ENCODE data around the gene WASF1.

Gene WASF1

DNA sequence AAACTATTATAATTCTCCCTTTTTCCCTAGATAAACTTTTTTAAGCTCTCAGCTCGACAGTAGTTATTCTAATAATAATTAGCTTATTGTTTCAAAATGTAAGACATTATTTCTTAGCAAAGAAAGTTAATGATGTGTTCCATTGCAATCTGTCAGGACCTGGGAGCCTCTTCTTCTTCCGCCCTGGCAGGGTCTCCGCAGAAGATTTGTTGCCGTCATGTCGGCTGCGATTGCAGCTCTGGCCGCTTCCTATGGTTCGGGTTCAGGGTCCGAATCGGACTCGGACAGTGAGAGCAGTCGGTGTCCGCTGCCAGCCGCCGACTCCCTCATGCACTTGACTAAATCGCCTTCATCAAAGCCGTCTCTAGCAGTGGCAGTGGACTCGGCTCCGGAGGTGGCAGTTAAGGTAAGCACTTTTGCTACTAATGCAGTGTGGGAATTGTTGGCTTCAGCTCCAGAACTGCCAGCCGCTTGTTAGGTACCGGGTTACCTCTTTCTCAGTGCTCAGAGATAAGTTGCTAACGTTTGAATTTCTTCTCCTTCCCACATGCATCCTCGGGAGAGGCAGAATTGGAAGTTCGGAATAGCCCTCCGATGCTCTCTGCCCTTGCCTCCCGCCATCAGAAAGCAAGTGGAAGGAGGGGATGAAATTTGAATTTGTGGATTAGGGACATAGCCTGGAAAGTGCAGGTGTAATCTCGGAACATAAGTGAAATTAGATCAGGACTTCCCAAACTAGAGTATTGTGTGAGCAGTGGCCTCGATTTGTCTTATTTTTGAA is 948 bp upstream of the WASF1 start, which contains the start of gene CDC40:
Gene CDC40 (plus strand): TSS at position 200 of the 781 bp plus-strand sequence. CDS start 18 bp downstream, at position 218.
- Histone ChIP-seq H3F3A (ENCODE audit: control insufficient read depth, insufficient read depth) (no peaks in the 10 kb centered on the region), H3K27ac (ENCODE audit: low read depth, low read length) (peak within 1 kb of the TSS; percentile 81), H3K27me3 (ENCODE audit: control insufficient read depth, low read length) (no peaks in the 10 kb centered on the region), H3K4me1 (ENCODE audit: control insufficient read depth, low read length) (peaks cover 48% of the 10 kb centered on the region), H3K4me2 (ENCODE audit: low read length) (peak within 1 kb of the TSS; percentile 94), H3K4me3 (ENCODE audit: low read length) (peak within 1 kb of the TSS; percentile 94), H3K9me2 (replicated peaks; ENCODE audit: control insufficient read depth, low read length) (no peaks in the 10 kb centered on the region), H3K9me3 (ENCODE audit: control insufficient read depth, insufficient read depth, low read length) (no peaks in the 10 kb centered on the region), H3K79me2 (ENCODE audit: control insufficient read depth, low read length) (peaks cover 92% of the 10 kb centered on the region), H4K20me1 (ENCODE audit: control insufficient read depth, insufficient read depth, low read depth, low read length) (peaks cover 37% of the 10 kb centered on the region), H3K36me3 (ENCODE audit: control insufficient read depth, low read length) (peaks cover 54% of the 10 kb centered on the region)
- TF ChIP-seq EZH2phosphoT487 (IDR thresholded peaks at IDR 0.05; ENCODE audit: borderline replicate concordance, low read length): no peak
- TF ChIP-seq, protein P1, sequence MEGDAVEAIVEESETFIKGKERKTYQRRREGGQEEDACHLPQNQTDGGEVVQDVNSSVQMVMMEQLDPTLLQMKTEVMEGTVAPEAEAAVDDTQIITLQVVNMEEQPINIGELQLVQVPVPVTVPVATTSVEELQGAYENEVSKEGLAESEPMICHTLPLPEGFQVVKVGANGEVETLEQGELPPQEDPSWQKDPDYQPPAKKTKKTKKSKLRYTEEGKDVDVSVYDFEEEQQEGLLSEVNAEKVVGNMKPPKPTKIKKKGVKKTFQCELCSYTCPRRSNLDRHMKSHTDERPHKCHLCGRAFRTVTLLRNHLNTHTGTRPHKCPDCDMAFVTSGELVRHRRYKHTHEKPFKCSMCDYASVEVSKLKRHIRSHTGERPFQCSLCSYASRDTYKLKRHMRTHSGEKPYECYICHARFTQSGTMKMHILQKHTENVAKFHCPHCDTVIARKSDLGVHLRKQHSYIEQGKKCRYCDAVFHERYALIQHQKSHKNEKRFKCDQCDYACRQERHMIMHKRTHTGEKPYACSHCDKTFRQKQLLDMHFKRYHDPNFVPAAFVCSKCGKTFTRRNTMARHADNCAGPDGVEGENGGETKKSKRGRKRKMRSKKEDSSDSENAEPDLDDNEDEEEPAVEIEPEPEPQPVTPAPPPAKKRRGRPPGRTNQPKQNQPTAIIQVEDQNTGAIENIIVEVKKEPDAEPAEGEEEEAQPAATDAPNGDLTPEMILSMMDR (IDR thresholded peaks at IDR 0.05; ENCODE audit: low read depth, low read length, poor library complexity, severe bottlenecking): no peak

DNA sequence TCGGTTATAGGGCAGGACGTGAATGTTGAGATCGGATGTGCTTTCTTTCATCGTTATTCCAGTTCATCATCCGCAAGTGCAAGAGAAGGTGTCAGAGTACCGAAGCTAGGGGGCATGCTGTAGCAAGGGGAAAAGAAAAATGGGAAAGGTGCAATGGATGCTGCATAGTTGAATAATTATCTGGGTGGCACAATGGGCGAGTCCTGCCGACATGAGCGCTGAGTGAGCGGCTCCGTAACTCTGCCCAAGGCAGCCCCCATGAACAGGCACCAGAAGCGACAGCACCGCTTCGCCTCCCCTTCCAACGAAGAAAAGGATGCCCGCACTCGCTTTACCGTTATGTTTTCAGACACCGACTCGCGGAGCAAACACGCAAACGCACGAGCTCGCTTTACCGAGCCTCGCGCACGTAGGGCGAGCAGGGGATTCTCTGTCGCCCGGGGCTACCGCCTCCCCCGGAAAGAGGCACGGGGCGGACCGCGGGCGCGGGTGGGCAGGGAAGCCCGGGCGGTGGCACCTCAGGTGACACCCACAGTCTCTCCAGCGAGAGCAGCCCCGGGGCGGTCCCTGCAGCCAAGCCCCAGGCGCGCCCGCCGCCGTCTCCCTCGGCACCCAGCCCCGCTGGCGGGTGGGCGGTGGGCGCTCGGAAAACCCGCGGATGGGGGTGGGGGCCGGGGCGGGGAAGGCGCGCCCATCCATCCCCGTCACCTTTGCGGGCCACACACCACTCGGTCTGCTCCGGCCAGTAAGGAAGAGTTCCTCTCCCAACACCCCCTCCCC is 654 bp downstream of the WASF1 start:
- peaks cover 92% of the 10 kb centered on the region for H3K79me2 ChIP-seq (ENCODE audit: control insufficient read depth, low read length)
- no peaks in the 10 kb centered on the region for H3K27me3 ChIP-seq (ENCODE audit: control insufficient read depth, low read length)
- H3F3A ChIP-seq (ENCODE audit: control insufficient read depth, insufficient read depth): no peaks in the 10 kb centered on the region
- no peaks in the 10 kb centered on the region for H3K9me2 ChIP-seq (replicated peaks; ENCODE audit: control insufficient read depth, low read length)
- H3K4me3 ChIP-seq (ENCODE audit: low read length): peak overlapping the region; percentile 94
- H3K4me1 ChIP-seq (ENCODE audit: control insufficient read depth, low read length): peaks cover 44% of the 10 kb centered on the region
- H3K4me2 ChIP-seq (ENCODE audit: low read length): peak overlapping the region; percentile 94
- H4K20me1 ChIP-seq (ENCODE audit: control insufficient read depth, insufficient read depth, low read depth, low read length): peaks cover 39% of the 10 kb centered on the region
- no peak for TF ChIP-seq EZH2phosphoT487 (IDR thresholded peaks at IDR 0.05; ENCODE audit: borderline replicate concordance, low read length)
- TF ChIP-seq, protein P1 (IDR thresholded peaks at IDR 0.05; ENCODE audit: low read depth, low read length, poor library complexity, severe bottlenecking): peak; percentile 64
- H3K36me3 ChIP-seq (ENCODE audit: control insufficient read depth, low read length): peaks cover 53% of the 10 kb centered on the region
- H3K9me3 ChIP-seq (ENCODE audit: control insufficient read depth, insufficient read depth, low read length): no peaks in the 10 kb centered on the region
- H3K27ac ChIP-seq (ENCODE audit: low read depth, low read length): peak overlapping the region; percentile 81

DNA sequence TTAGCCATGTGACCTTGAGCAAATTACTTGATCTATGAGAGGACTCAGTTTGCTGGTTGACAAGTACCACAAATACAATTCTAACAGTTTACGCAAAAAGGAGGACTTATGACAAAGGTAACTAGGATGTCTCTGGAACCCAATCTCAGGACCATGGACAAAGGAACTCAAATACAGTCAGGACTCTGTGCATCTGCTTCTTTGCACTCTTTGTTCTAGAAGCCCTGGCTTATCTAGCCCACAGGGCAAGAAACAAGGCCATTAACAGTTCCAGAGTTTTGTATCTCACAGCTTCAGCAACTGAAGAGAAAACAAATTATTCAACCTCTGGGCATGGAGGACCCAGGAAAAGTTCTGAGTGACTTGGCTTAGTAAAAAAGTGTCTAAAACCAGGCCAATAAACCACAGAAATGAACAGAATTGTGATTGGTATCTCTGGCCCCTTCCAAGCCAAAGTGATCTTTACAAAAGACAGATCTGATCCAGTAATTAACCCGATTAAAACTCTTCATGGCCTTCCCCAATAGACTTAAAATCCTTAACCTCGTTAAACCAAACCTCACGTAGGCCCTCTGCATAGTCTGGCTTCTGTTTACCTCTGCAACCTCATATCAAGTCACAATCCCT is 5.9 kb downstream of the WASF1 start:
- no peak overlapping the region for H3K4me2 ChIP-seq (ENCODE audit: low read length)
- no peaks in the 10 kb centered on the region for H3K27me3 ChIP-seq (ENCODE audit: control insufficient read depth, low read length)
- no peak overlapping the region for H3K4me3 ChIP-seq (ENCODE audit: low read length)
- peaks cover 100% of the 10 kb centered on the region for H3K79me2 ChIP-seq (ENCODE audit: control insufficient read depth, low read length)
- no peak overlapping the region for H3K27ac ChIP-seq (ENCODE audit: low read depth, low read length)
- H3K9me3 ChIP-seq (ENCODE audit: control insufficient read depth, insufficient read depth, low read length): no peaks in the 10 kb centered on the region
- peaks cover 33% of the 10 kb centered on the region for H3K36me3 ChIP-seq (ENCODE audit: control insufficient read depth, low read length)
- TF ChIP-seq, protein P1 (IDR thresholded peaks at IDR 0.05; ENCODE audit: low read depth, low read length, poor library complexity, severe bottlenecking): no peak
- TF ChIP-seq EZH2phosphoT487 (IDR thresholded peaks at IDR 0.05; ENCODE audit: borderline replicate concordance, low read length): no peak
- H4K20me1 ChIP-seq (ENCODE audit: control insufficient read depth, insufficient read depth, low read depth, low read length): peaks cover 18% of the 10 kb centered on the region
- peaks cover 17% of the 10 kb centered on the region for H3K4me1 ChIP-seq (ENCODE audit: control insufficient read depth, low read length)
- no peaks in the 10 kb centered on the region for H3K9me2 ChIP-seq (replicated peaks; ENCODE audit: control insufficient read depth, low read length)
- no peaks in the 10 kb centered on the region for H3F3A ChIP-seq (ENCODE audit: control insufficient read depth, insufficient read depth)
